T-cell (primary cell): ENCODE data around the gene REXO1. TPM values are rescaled to one million over a fixed set of nuclear protein-coding genes. Genes with fewer than 3 reads are reported as not detected.

Experiments
- ATAC-seq, 4 experiments: fragments of 200-7000 bp in 3 of 4; fragments of 150-1000 bp in 1 of 4; cut with Tn5 transposase; replicated peaks in 1 of 4; 1 replicate in 3 of 4; 2 replicates in 1 of 4; pipeline ENCODE4 v1.10.0; 2021; ENCODE audit warnings: moderate library complexity in 3 of 4, mild to moderate bottlenecking in 2 of 4, moderate number of reproducible peaks in 1 of 4
- CTCF ChIA-PET, 2 donors: fragments of 300-600 bp; sonication (Branson Sonifier 250); formaldehyde crosslinking; loops; one replicate each; lab custom pipeline; 2022; ENCODE audit warnings: antibody characterized with exemption in 2 of 2; lab: Charles Lee
- POLR2A ChIA-PET, 2 donors: fragments of 300-600 bp; sonication (Branson Sonifier 250); formaldehyde crosslinking; loops; one replicate each; lab custom pipeline; 2022; ENCODE audit warnings: antibody characterized with exemption in 2 of 2; lab: Charles Lee
- DNase-seq, 35 experiments: peaks; one replicate each; pipeline versions ENCODE4 v3.0.0 to v3.0.0-alpha.2; 2013 to 2023
- H3K27ac ChIP-seq: one replicate; pipeline ENCODE4 v1.5.1; 2013; ENCODE audit warnings: low read length
- H3K27me3 ChIP-seq, 2 experiments: replicated peaks in 1 of 2; 1 replicate in 1 of 2; 2 replicates in 1 of 2; pipeline versions ENCODE4 v1.6.1 to v1.7.0; 2013; ENCODE audit warnings: low read length in 1 of 2, mixed read lengths in 1 of 2; ENCODE audit not compliant: control insufficient read depth in 2 of 2, insufficient read depth in 2 of 2; ENCODE audit errors: extremely low read depth in 1 of 2
- H3K36me3 ChIP-seq, 2 donors: 1 replicate in 1 of 2; 2 replicates in 1 of 2; pipeline versions ENCODE4 v1.6.1 to v1.7.0; 2013; ENCODE audit warnings: low read length in 1 of 2; ENCODE audit not compliant: control insufficient read depth in 2 of 2, insufficient read depth in 1 of 2; ENCODE audit errors: extremely low read depth in 1 of 2
- H3K4me1 ChIP-seq, 2 experiments: 1 replicate in 1 of 2; 2 replicates in 1 of 2; pipeline versions ENCODE4 v1.6.1 to v1.7.0; 2013; ENCODE audit warnings: low read length in 2 of 2, mixed read lengths in 1 of 2; ENCODE audit not compliant: insufficient read depth in 2 of 2, control insufficient read depth in 1 of 2; ENCODE audit errors: extremely low read depth in 1 of 2
- H3K4me3 ChIP-seq, 2 donors: 1 replicate in 1 of 2; 2 replicates in 1 of 2; pipeline versions ENCODE4 v1.5.1 to v1.7.0; 2013; ENCODE audit warnings: mild to moderate bottlenecking in 2 of 2, low read length in 1 of 2, moderate library complexity in 1 of 2; ENCODE audit not compliant: control insufficient read depth in 1 of 2; ENCODE audit errors: extremely low read depth in 1 of 2
- H3K9me3 ChIP-seq: 2 replicates; pipeline ENCODE4 v1.7.0; 2013
- H3K27ac Mint-ChIP-seq, 2 donors: one replicate each; pipeline ENCODE4 v1.8.0; 2020 to 2021; ENCODE audit warnings: mild to moderate bottlenecking in 2 of 2, mixed read lengths in 2 of 2
- H3K27me3 Mint-ChIP-seq, 2 donors: one replicate each; pipeline ENCODE4 v1.8.0; 2021 to 2022; ENCODE audit warnings: mixed read lengths in 2 of 2
- H3K36me3 Mint-ChIP-seq: one replicate; pipeline ENCODE4 v1.8.0; 2021; ENCODE audit warnings: mixed read lengths
- H3K4me1 Mint-ChIP-seq, 3 donors: one replicate each; pipeline ENCODE4 v1.8.0; 2020 to 2022; ENCODE audit warnings: mixed read lengths in 3 of 3, mild to moderate bottlenecking in 1 of 3
- H3K4me3 Mint-ChIP-seq, 3 donors: one replicate each; pipeline ENCODE4 v1.8.0; 2020 to 2022; ENCODE audit warnings: mild to moderate bottlenecking in 3 of 3, mixed read lengths in 3 of 3, moderate library complexity in 3 of 3
- H3K9me3 Mint-ChIP-seq, 3 donors: one replicate each; pipeline ENCODE4 v1.8.0; 2020 to 2022; ENCODE audit warnings: mixed read lengths in 3 of 3
- WGBS: methylation state at CpG from one replicate; pipeline ENCODE4 v1.1.5; 2013; ENCODE audit warnings: missing lambda C conversion rate; ENCODE audit not compliant: insufficient coverage; 5-methylcytosine and 5-hydroxymethylcytosine counted together
- total RNA-seq, 35 experiments: library from RNA in 6 of 35; stranded (reverse) in 6 of 35; fragments of 120-200 nt in 1 of 35; gene quantifications; one replicate each; pipeline versions ENCODE4 v1.2.1 to v1.2.4 and lab custom pipeline; 2013 to 2026

REXO1 gene
- total RNA-seq, 5 donors from 2014 or later (not counting 1 experiment from before 2014, with no cell fraction given): 68.4 to 97.5 (median 78.7) TPM

GRCh38 chr19:1854542-1855039, 6.3 kb upstream of the REXO1 start:
- DNase-seq: peak in 1 of 35 experiments; percentile 24
- WGBS: 92% methylated on average over 34 of the region's 37 CpGs
- H3K36me3 Mint-ChIP-seq: no peaks in the 10 kb centered on the region
- H3K4me3 ChIP-seq: peak overlapping the region in 1 of 2 donors; percentile 32
- H3K9me3 ChIP-seq: no peaks in the 10 kb centered on the region
- H3K4me3 Mint-ChIP-seq: peak overlapping the region; percentile 60 to 98 (median 74)
- H3K27me3 ChIP-seq: no peaks in the 10 kb centered on the region
- CTCF ChIA-PET: interaction anchor here in 1 of 2 donors (0.6 to 0.7 kb wide), 2 partner anchors 41 to 434 kb away, joined by 4 read pairs; no protein-coding TSS in a partner anchor
- peaks cover 53 to 87% of the 10 kb centered on the region in 2 experiments for H3K4me1 ChIP-seq
- POLR2A ChIA-PET: interaction anchor here in 1 of 2 donors (0.6 kb wide), 1 partner anchor 216 kb away, joined by 4 read pairs; no protein-coding TSS in a partner anchor
- no peaks in the 10 kb centered on the region for H3K9me3 Mint-ChIP-seq
- H3K36me3 ChIP-seq: no peaks in the 10 kb centered on the region
- ATAC-seq: no peak
- H3K27ac ChIP-seq: peak overlapping the region; percentile 88
- peaks cover 56 to 66% (median 63%) of the 10 kb centered on the region in 3 donors for H3K4me1 Mint-ChIP-seq
- peak overlapping the region; percentile 73 to 87 for H3K27ac Mint-ChIP-seq
- no peaks in the 10 kb centered on the region for H3K27me3 Mint-ChIP-seq

- ATAC-seq (no peak), DNase-seq (no peak)
- Mint-ChIP-seq H3K4me1 (peaks cover 50 to 64% (median 59%) of the 10 kb centered on the region in 3 donors), H3K36me3 (no peaks in the 10 kb centered on the region), H3K9me3 (no peaks in the 10 kb centered on the region), H3K27me3 (no peaks in the 10 kb centered on the region), H3K27ac (no peak overlapping the region), H3K4me3 (peak overlapping the region in 1 of 3 donors; percentile 79)
- Histone ChIP-seq H3K27me3 (no peaks in the 10 kb centered on the region), H3K4me1 (peaks cover 51 to 85% of the 10 kb centered on the region in 2 experiments), H3K9me3 (no peaks in the 10 kb centered on the region), H3K36me3 (no peaks in the 10 kb centered on the region), H3K4me3 (no peak overlapping the region), H3K27ac (no peak overlapping the region)
- WGBS: 82% methylated on average over 11 of the region's 16 CpGs
- ChIA-PET POLR2A (interaction anchor here in 1 of 2 donors (0.6 kb wide), 1 partner anchor 217 kb away, joined by 4 read pairs; no protein-coding TSS in a partner anchor), CTCF (no interaction called here)
These were observed 5.8 kb upstream of the REXO1 start for GRCh38 chr19:1854039-1854541.

- WGBS: 11% methylated on average over 12 of the region's 27 CpGs
- Histone ChIP-seq H3K27ac (peak overlapping the region; percentile 71), H3K4me1 (peaks cover 48 to 83% of the 10 kb centered on the region in 2 experiments), H3K27me3 (no peaks in the 10 kb centered on the region), H3K4me3 (peak overlapping the region in 1 of 2 donors; percentile 15), H3K9me3 (no peaks in the 10 kb centered on the region), H3K36me3 (no peaks in the 10 kb centered on the region)
- Mint-ChIP-seq H3K27me3 (no peaks in the 10 kb centered on the region), H3K4me3 (peak overlapping the region; percentile 41 to 79 (median 51)), H3K36me3 (no peaks in the 10 kb centered on the region), H3K4me1 (peaks cover 44 to 63% (median 60%) of the 10 kb centered on the region in 3 donors), H3K9me3 (no peaks in the 10 kb centered on the region), H3K27ac (peak overlapping the region; percentile 93)
- DNase-seq (peak; percentile 52 to 89 (median 72)), ATAC-seq (peak; percentile 15 to 26 (median 17))
- ChIA-PET CTCF (interaction anchor here (0.6 to 0.7 kb wide), 2 partner anchors 48 to 180 kb away, joined by 5 read pairs; no protein-coding TSS in a partner anchor), POLR2A (no interaction called here)
These were observed 5.2 kb upstream of the REXO1 start for GRCh38 chr19:1853295-1854038.

GRCh38 chr19:1852581-1853128, 4.4 kb upstream of the REXO1 start:
- peak overlapping the region; percentile 93 for H3K27ac Mint-ChIP-seq
- H3K36me3 Mint-ChIP-seq: no peaks in the 10 kb centered on the region
- H3K27ac ChIP-seq: peak overlapping the region; percentile 71
- H3K4me1 Mint-ChIP-seq: peaks cover 36 to 58% (median 53%) of the 10 kb centered on the region in 3 donors
- no peak for DNase-seq
- ChIA-PET POLR2A (no interaction called here), CTCF (interaction anchor here in 1 of 2 donors (0.6 kb wide), 1 partner anchor 49 kb away, joined by 5 read pairs; no protein-coding TSS in a partner anchor)
- no peaks in the 10 kb centered on the region for H3K27me3 ChIP-seq
- peak overlapping the region; percentile 34 to 72 for H3K4me3 ChIP-seq
- peaks cover 42 to 78% of the 10 kb centered on the region in 2 experiments for H3K4me1 ChIP-seq
- H3K27me3 Mint-ChIP-seq: no peaks in the 10 kb centered on the region
- H3K36me3 ChIP-seq: no peaks in the 10 kb centered on the region
- H3K4me3 Mint-ChIP-seq: peak overlapping the region in 1 of 3 donors; percentile 79
- WGBS: 57% methylated on average over 6 of the region's 9 CpGs
- no peaks in the 10 kb centered on the region for H3K9me3 Mint-ChIP-seq
- no peaks in the 10 kb centered on the region for H3K9me3 ChIP-seq
- ATAC-seq: no peak

- Mint-ChIP-seq H3K27me3 (no peaks in the 10 kb centered on the region), H3K4me1 (peaks cover 42 to 62% (median 58%) of the 10 kb centered on the region in 3 donors), H3K27ac (peak overlapping the region; percentile 27 to 44), H3K36me3 (no peaks in the 10 kb centered on the region), H3K4me3 (peak overlapping the region in 2 of 3 donors; percentile 41 to 79), H3K9me3 (no peaks in the 10 kb centered on the region)
- Histone ChIP-seq H3K9me3 (no peaks in the 10 kb centered on the region), H3K27me3 (no peaks in the 10 kb centered on the region), H3K36me3 (no peaks in the 10 kb centered on the region), H3K4me3 (peak overlapping the region; percentile 34 to 72), H3K4me1 (peaks cover 47 to 79% of the 10 kb centered on the region in 2 experiments), H3K27ac (peak overlapping the region; percentile 71)
- ATAC-seq (peak in 3 of 4 experiments; percentile 10 to 44 (median 11)), DNase-seq (peak in 34 of 35 experiments; percentile 53 to 88 (median 77))
- CTCF ChIA-PET: no interaction called here
- 13% methylated on average over 52 of the region's 66 CpGs for WGBS
- POLR2A ChIA-PET: interaction anchor here in 1 of 2 donors (0.6 kb wide), 1 partner anchor 8 kb away, joined by 13 read pairs; no protein-coding TSS in a partner anchor
These were observed 3.6 kb upstream of the REXO1 start for GRCh38 chr19:1851654-1852580.
